T-helper 1 cell treated with Interleukin-12 subunit alpha and Interleukin-12 subunit beta and Interleukin-4 antibody, amounts not matched to agents 30 ng/mL and 1 ng/mL, for 36 hours (primary cell): Measurements from ENCODE around the gene LEKR1. TPM values are rescaled to one million over a fixed set of nuclear protein-coding genes. Genes with fewer than 3 reads are reported as not detected.
"Not testable (repeated sequence)": the region's sequence is repeated elsewhere in the genome, so short reads cannot be mapped to it uniquely, and the experiment has no call there.

ENCODE experiments used
- intact Hi-C: fragments of 100-400 bp; cut with micrococcal nuclease; formaldehyde crosslinking; loops from one replicate; pipeline ENCODE4 v1.15.1; 2024
- total RNA-seq: library from RNA; stranded (reverse); gene quantifications from 2 replicates; pipeline ENCODE4 v1.2.3, GENCODE V29; 2022

LEKR1 gene
- 0.59 and 1.3 TPM in 2 replicates for total RNA-seq

DNA sequence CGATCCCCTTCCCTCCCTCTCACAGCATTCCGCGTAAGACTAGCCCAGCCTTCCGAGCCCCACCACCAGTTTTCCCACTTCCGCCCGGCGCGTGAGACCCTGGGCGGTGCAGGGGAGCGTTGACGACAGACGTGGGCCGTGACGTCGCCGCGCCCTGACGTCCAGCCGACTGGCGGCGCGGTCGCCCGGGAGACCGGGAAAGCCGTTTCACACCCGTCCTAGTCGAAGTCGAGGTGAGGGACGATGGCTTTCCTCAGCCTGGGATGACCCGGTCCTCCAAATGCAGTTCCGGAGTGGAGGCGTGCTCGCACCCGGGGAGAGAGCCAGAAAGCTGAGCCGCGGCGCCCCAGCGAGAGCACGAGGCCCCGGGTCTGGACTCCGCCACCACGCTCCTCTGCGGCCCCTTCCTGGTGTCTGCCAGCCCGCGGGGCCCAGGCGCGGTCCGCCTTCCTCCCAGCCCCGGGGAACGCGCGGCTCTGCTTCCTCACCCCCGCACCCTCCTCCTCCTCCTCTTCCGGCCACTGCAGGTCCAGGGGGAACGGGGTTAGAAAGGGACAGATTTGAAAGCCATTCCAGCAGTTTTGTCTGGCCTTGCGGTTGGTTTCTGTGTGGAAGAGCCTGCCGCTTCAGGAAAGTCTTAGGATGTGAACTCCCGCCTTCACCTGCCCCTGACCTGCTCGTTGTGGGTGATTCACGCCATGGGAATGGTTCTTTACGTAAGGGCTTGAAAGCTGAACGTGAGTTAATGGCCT is at the start of gene LEKR1:
LEKR1 (plus strand) TSS at position 210 of the 752 bp plus-strand sequence. CDS start 2,977 bp downstream, outside the sequence.
- intact Hi-C loops = loop anchor here (1.0 to 5.0 kb wide), 3 partner anchors 9 to 974 kb away; partner anchors contain the start of genes SLC33A1 and SSR3

DNA sequence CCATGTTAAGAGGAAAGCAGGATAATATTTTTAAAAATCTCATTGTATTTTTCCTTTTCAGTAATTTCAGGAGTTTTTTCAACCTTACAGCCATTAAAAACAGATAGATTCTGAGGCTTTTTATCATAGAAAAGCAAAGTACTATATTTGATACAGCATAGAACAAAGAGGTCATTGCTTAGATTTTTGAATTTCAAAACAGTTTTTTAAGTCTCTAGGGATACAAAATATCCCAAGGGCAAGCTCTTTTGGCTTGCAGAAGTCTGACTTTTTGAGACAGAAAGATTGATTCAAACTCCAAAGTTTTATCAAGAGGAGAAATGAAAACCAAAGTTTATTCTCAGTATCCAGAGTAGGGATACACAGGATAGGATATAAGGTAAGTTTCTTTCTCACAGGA is 49.3 kb upstream of the LEKR1 start:
- intact Hi-C loops = no loop called here

- intact Hi-C loops = no loop called here
These were observed 44.6 kb upstream of the LEKR1 start for GRCh38 chr3:156781310-156782230.

- intact Hi-C loops = no loop called here
These were observed 43.8 kb upstream of the LEKR1 start for GRCh38 chr3:156782319-156782718.

DNA sequence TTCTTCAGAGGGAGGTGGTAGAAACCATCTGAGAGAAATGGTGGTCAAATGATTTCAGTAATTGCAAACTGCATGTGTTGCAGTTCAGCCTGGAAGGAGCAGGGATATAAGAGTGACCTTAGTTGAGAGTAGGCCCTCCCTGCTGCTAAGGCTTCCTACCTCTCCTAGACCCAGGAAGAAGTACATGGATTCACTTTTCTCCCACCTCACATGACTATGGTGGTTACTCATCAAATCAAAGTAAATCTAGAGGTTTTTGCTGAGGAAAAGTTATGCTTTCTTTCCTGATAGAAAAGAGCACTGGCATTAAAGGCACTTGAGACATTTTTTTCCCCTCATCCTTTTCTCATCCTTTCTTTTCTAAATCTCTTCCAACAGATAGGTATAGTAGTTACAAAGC is 43.2 kb upstream of the LEKR1 start:
- intact Hi-C loops = no loop called here

DNA sequence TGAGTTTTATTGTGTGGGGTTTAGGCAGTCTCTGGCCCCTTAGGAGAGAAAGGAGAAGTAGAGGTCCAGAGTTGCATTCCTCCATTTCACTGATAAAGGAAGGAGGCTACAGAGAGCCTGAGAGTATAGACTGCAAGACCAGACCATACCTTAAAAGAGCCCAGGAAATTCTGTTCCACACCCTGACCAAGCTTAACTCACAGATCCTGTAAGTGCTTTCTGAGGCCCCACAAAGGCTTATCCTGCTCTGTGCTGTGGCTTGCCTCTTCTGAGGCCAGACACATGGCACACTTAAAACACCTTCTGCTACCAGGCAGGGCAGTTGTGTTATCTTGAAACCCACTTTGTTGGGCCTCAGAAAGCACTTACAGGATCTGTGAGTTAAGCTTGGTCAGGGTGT is 39.2 kb upstream of the LEKR1 start:
- intact Hi-C loops = no loop called here

- intact Hi-C loops = no loop called here
These were observed 38.1 kb upstream of the LEKR1 start for GRCh38 chr3:156787926-156788663.

DNA sequence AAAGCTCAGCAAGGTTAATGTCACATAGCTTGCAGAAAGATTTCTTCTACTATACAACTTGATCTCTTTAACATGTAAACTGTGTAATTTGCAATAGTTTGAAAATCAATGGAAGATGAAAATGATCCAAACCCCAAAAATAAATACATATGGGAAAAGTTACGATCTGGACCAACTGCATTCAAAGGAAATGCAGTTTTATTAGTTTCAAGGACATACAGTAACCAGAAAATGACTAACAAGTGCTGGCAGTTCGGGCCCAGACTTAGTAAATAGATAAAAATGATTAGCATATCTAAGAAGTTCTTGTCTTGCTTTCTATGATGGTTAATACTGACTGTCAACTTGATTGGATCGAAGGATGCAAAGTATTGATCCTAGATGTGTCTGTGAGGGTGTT is 37.3 kb upstream of the LEKR1 start:
- intact Hi-C loops = no loop called here

- intact Hi-C loops = no loop called here
These were observed 36.0 kb upstream of the LEKR1 start for GRCh38 chr3:156790156-156790555.

DNA sequence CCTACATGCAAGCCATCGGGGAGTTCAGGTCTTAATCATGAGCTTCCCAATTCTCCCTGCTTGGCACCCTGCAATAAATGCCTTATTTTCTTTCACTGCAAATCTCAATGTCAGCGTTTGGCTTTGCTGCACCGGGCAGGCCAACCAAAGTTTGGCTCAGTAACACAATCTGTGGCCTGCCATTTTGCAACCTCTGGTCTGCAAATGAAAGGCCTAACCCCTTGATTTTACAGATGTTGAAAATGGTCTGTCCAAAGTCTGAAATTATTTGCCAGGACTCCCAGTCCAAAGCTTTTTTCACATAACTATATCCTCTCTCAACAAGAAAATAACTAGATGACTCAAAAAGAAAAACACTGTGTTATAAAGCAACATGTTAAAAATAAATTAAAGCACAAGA is 34.0 kb upstream of the LEKR1 start:
- intact Hi-C loops = no loop called here

DNA sequence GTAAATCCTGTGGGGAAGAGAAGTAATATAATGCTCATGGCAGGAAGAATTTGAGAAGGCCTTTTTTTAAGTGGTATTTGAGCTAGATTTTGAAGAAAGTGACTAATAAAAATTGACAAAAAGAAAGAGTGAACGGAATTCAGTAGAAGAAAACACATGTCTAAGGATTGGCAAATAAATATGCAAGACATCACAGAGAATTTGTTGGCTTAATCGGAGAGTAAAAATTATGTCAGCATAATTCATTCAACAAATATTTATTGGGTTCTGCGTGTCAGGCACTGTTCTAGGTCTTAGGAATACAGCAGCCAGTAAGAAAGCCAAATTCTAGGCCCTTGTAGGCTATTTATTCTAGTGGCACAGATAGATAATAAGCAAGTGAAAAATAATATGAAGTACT is 33.6 kb upstream of the LEKR1 start:
- intact Hi-C loops = no loop called here

GRCh38 chr3:156792945-156793344 is 33.2 kb upstream of the LEKR1 start:
- intact Hi-C loops = loop anchor here (1.0 kb wide), 1 partner anchor 18 kb away; no protein-coding TSS in a partner anchor

GRCh38 chr3:156793400-156793799 is 32.8 kb upstream of the LEKR1 start:
- intact Hi-C loops = loop anchor here (1.0 kb wide), 1 partner anchor 18 kb away; no protein-coding TSS in a partner anchor

DNA sequence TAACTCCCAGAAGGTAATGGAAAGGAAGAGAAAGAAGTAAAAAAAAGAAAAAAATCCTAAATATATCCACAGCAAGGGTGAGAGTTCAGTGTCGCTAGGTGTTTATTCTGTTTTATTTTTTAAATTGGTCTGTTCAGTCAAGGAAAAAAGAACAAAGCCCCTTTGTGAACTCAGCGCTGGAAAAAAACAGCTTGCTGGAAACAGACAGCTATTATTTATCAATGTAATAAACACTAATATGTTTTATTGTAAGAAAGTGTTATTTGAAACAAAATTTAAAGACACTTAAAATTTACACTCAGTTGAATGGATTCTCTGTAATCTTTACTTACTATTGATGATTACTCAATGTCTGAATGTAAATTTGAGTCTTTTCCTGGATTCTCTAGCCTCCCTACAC is 32.3 kb upstream of the LEKR1 start:
- intact Hi-C loops = loop anchor here (1.0 kb wide), 1 partner anchor 17 kb away; no protein-coding TSS in a partner anchor

DNA sequence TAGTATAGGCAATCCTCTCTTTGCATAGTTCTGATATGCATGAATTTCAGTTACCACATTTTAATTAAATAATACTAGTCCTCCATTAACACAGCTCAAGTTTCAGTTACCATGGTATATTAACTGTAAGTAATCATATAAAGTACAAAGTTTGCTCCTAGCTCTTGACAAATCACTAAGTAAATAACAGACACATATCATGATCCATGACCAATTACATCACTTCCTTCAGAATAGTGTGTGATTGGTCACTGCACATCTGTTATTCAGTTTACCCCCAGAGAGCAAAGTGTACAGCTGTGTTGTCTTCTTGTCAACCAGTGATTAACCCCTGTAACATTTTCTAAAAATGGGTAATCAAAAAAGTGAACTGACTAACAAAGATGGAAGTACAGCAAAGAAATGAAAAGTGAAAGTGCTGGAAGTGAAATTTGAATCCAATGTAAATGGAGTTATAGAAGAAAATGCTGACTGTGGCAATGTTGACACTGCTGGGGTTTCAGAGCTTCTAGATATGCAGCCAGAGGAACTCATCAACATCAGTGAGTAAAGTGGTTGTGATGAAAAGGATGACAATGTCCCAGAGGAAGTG is 30.2 kb upstream of the LEKR1 start:
- intact Hi-C loops = no loop called here

GRCh38 chr3:156797368-156797767 is 28.8 kb upstream of the LEKR1 start:
- intact Hi-C loops = no loop called here

- intact Hi-C loops = not testable (repeated sequence)
These were observed 25.9 kb upstream of the LEKR1 start for GRCh38 chr3:156800287-156800686.

DNA sequence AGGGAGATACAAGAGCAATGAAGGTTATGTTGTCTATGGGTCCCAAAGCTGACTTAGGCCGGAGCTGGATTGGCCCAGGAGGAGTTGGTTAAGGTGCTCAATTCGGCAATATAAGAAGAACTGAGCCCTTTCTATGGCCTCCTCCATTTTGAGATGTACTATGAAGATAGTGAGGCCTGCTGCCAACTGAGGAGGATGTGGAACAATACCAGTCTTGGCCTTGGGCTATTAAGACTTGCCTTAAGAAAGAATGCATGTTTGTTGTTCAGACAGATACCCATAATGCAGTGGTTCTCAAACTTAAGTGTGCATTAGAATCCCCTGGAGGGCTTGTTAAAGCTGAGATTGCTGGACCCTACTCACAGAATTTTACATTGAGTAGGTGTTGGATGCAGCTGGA is 24.4 kb upstream of the LEKR1 start:
- intact Hi-C loops = no loop called here

DNA sequence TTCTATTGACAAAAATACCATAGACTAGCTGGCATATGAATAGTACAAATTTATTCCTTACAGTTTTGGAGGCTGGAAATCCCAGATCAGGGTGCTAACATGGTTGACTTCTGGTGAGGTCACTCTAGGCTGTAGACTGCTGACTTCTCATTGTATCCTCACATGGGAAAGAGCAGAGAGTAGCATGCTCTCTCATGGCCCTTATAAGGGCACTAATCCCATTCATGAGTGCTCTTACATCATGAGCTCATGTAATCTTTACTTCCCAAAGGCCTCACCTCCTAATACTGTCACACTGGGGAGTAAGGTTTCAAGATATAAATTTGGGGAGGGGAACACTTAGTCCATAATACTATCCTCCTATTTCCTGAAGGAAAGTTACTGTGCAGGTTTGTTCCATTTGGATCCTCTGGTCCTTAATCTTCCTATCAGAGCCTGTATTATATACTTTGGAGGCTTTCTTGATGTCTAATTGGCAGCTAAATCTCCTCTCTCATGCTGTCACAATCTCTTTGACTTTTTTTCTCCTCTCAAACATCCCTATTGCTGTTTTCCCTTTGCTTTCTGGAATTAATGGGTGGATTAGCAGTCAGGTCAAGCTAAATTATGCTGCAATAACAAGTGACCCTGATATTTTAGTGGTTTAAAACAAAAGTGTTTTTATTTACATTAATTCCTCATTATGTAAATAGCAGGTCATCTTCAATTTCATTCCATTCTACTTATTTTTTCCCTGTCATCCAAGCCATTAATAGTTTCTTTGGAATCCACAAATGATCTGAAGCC is 23.1 kb upstream of the LEKR1 start:
- intact Hi-C loops = no loop called here
